ENCODE data around the gene PDXK. TPM values are rescaled to one million over a fixed set of nuclear protein-coding genes. Genes with fewer than 3 reads are reported as not detected.

The PDXK gene
- polyA plus RNA-seq, 1 experiment = 129 TPM

- no peaks in the 10 kb centered on the region for H3K27me3 ChIP-seq (ENCODE audit: control insufficient read depth, insufficient read depth, low read length)
- peaks cover 5% of the 10 kb centered on the region; the same call in 1 of the 2 replicates for H3K9me3 ChIP-seq (ENCODE audit: control insufficient read depth, insufficient read depth, low read length)
- POLR2A ChIA-PET = no interaction called here
- no peak for DNase-seq (ENCODE audit: low read depth, low spot score)
- no peak overlapping the region for H3K27ac ChIP-seq (ENCODE audit: low read depth, low read length)
- CTCF ChIA-PET = interaction anchor here (0.7 kb wide), 1 partner anchor 13 kb away, joined by 3 read pairs; no protein-coding TSS in a partner anchor
- no peak for TF ChIP-seq CTCF (IDR thresholded peaks at IDR 0.05; ENCODE audit: low read depth, low read length)
- no peak overlapping the region for H3K4me3 ChIP-seq (ENCODE audit: low read depth, low read length)
These were observed 22.6 kb downstream of the PDXK start for GRCh38 chr21:43741423-43742096.

DNA sequence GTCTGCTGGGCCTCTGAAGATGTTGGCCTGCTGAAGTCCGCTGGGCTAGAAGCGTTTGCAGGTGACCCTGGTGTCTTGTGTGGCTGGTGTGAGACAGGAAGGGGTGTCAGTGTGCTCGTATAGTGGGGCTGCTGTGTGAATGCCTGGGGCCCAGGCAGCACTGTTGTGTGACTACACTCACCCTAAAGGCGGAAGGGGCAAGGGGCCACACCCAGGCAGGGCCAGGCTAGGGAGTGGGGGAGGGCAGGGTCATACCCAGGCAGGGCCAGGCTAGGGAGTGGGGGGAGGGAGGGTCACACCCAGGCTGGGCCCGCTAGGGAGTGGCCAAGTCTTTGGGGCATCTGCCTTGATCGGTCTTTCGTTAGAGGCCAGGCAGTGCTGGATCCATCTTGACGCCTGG is 25.0 kb downstream of the PDXK start:
- no peak for TF ChIP-seq CTCF (IDR thresholded peaks at IDR 0.05; ENCODE audit: low read depth, low read length)

GRCh38 chr21:43744725-43745124 is 25.8 kb downstream of the PDXK start:
- no peaks in the 10 kb centered on the region; the same call in 1 of the 2 replicates for H3K9me3 ChIP-seq (ENCODE audit: control insufficient read depth, insufficient read depth, low read length)
- no peaks in the 10 kb centered on the region for H3K27me3 ChIP-seq (ENCODE audit: control insufficient read depth, insufficient read depth, low read length)
- H3K27ac ChIP-seq (ENCODE audit: low read depth, low read length) = no peak overlapping the region
- ChIA-PET POLR2A (interaction anchor here (0.6 kb wide), 1 partner anchor 9 kb away, joined by 3 read pairs; no protein-coding TSS in a partner anchor), CTCF (no interaction called here)
- TF ChIP-seq CTCF (IDR thresholded peaks at IDR 0.05; ENCODE audit: low read depth, low read length) = no peak
- no peak overlapping the region for H3K4me3 ChIP-seq (ENCODE audit: low read depth, low read length)
- no peak for DNase-seq (ENCODE audit: low read depth, low spot score)

More for the DNA sequence above, 25.0 kb downstream of the PDXK start:
- POLR2A ChIA-PET = no interaction called here
- Histone ChIP-seq H3K27me3 (ENCODE audit: control insufficient read depth, insufficient read depth, low read length) (no peaks in the 10 kb centered on the region), H3K27ac (ENCODE audit: low read depth, low read length) (no peak overlapping the region), H3K4me3 (ENCODE audit: low read depth, low read length) (no peak overlapping the region), H3K9me3 (ENCODE audit: control insufficient read depth, insufficient read depth, low read length) (no peaks in the 10 kb centered on the region; the same call in 1 of the 2 replicates)
- CTCF ChIA-PET = no interaction called here
- no peak for DNase-seq (ENCODE audit: low read depth, low spot score)

DNA sequence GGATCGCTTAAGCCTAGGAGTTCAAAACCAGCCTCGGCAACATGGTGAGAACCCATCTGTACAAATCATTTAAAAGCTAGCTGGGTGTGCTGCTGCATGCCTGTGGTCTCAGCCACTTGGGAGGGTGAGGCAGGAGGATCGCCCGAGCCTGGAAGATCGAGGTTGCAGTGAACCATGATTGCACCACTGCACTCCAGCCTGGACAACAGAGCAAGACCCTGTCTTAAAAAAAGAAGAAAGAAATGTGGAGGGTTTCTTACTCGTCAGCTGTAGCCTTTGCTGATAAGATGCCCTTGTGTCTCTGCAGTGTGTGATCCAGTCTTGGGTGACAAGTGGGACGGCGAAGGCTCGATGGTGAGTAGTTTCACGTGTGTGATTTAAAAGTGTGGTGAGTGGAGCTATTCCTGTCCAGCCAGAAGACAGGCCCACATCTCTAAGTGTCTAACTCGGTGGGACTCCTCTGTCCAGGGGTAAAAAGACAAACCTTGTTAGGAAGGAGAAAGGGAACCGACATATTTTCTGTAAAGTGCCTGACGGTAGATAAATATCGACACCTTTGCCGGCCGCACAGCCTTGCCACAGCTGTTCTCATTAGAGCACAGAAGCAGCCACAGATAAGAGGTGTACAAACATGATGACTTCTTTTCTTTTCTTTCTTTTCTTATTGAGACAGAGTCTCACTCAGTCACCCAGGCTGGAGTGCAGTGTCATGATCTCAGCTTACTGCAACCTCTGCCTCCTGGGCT is 27.0 kb downstream of the PDXK start:
- no peaks in the 10 kb centered on the region for H3K27me3 ChIP-seq (ENCODE audit: control insufficient read depth, insufficient read depth, low read length)
- H3K27ac ChIP-seq (ENCODE audit: low read depth, low read length) = no peak overlapping the region
- no peak for TF ChIP-seq CTCF (IDR thresholded peaks at IDR 0.05; ENCODE audit: low read depth, low read length)
- ChIA-PET POLR2A (interaction anchor here (1.0 kb wide), 1 partner anchor 12 kb away, joined by 3 read pairs; no protein-coding TSS in a partner anchor), CTCF (interaction anchor here (0.5 to 0.7 kb wide), 2 partner anchors 12 to 1061 kb away, joined by 3 read pairs; no protein-coding TSS in a partner anchor)
- H3K4me3 ChIP-seq (ENCODE audit: low read depth, low read length) = no peak overlapping the region
- no peaks in the 10 kb centered on the region for H3K9me3 ChIP-seq (ENCODE audit: control insufficient read depth, insufficient read depth, low read length)
- no peak for DNase-seq (ENCODE audit: low read depth, low spot score)

DNA sequence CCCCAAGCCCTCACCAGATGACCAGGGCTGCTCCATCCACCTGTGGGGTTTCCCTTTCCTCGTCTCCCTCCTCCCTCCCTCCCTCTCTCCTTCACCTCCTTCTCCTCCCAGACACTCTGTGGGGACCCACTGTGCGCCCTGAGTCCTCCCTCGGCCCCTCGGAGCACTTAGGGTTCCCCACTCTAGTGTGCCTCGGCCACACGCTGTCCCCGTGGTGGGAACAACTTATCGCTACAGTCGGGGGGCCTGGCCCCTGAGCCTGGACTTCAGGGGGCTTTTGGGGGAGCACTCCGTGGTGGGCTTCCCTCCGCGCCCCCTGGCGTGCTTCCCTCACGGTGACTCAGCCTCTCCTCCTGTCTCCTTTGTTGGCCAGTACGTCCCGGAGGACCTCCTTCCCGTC is 29.7 kb downstream of the PDXK start:
- no peak for DNase-seq (ENCODE audit: low read depth, low spot score)
- Histone ChIP-seq H3K9me3 (ENCODE audit: control insufficient read depth, insufficient read depth, low read length) (no peaks in the 10 kb centered on the region; the same call in 1 of the 2 replicates), H3K27me3 (ENCODE audit: control insufficient read depth, insufficient read depth, low read length) (no peaks in the 10 kb centered on the region), H3K4me3 (ENCODE audit: low read depth, low read length) (no peak overlapping the region), H3K27ac (ENCODE audit: low read depth, low read length) (no peak overlapping the region)
- POLR2A ChIA-PET = no interaction called here
- CTCF ChIA-PET = no interaction called here
- TF ChIP-seq CTCF (IDR thresholded peaks at IDR 0.05; ENCODE audit: low read depth, low read length) = no peak

Measured in AG04450 (cell line).